Cardiac muscle cell (in vitro differentiated cells and primary cell): ENCODE measurements around the gene ARPP21. TPM values are rescaled to one million over a fixed set of nuclear protein-coding genes. Genes with fewer than 3 reads are reported as not detected.

Source experiments
- DNase-seq, 2 donors: peaks; one replicate each; pipeline versions ENCODE4 v3.0.0 to v3.0.0-alpha.2; 2010 to 2017; ENCODE audit warnings: low read depth in 1 of 2, low spot score in 1 of 2
- H3K27ac ChIP-seq: fragments of 200-600 bp; sonication (generic); 2 replicates; pipeline ENCODE4 v1.5.1; 2016
- H3K27me3 ChIP-seq: fragments of 200-600 bp; sonication (generic); 2 replicates; pipeline ENCODE4 v1.6.0; 2016; ENCODE audit warnings: control low read depth
- H3K36me3 ChIP-seq: fragments of 200-600 bp; sonication (generic); 2 replicates; pipeline ENCODE4 v1.5.1; 2016; ENCODE audit warnings: control low read depth
- H3K4me1 ChIP-seq: fragments of 200-600 bp; sonication (generic); 2 replicates; pipeline ENCODE4 v1.8.1; 2017; ENCODE audit warnings: low read depth, mild to moderate bottlenecking, mixed run types
- H3K4me3 ChIP-seq: fragments of 200-600 bp; sonication (generic); 2 replicates; pipeline ENCODE4 v1.5.1; 2016; ENCODE audit warnings: mild to moderate bottlenecking
- H3K9me3 ChIP-seq: fragments of 200-600 bp; sonication (generic); 2 replicates; pipeline ENCODE4 v1.5.1; 2017; ENCODE audit warnings: low read depth, mild to moderate bottlenecking, control low read depth
- polyA plus RNA-seq: library from polyadenylated mRNA; unstranded; fragments of >200 nt; fragmentation: Nextera tagmentation; extraction: Ambion mirVana; gene quantifications from 2 replicates; pipeline ENCODE4 v1.2.1, GENCODE V29; 2016
- total RNA-seq: library from RNA; depleted of rRNA; stranded (reverse); fragments of >200 nt; gene quantifications from 2 replicates; pipeline ENCODE4 v1.2.3, GENCODE V29; 2016
- TF ChIP-seq, protein P1 (sequence below): IDR thresholded peaks from 2 replicates; pipeline ENCODE4 v1.5.1; 2012; ENCODE audit warnings: low read depth, mild to moderate bottlenecking, low read length

The ARPP21 gene
- total and polyA plus RNA-seq, 2 experiments from 2014 or later = 0.04 TPM; not detected in 1

DNA sequence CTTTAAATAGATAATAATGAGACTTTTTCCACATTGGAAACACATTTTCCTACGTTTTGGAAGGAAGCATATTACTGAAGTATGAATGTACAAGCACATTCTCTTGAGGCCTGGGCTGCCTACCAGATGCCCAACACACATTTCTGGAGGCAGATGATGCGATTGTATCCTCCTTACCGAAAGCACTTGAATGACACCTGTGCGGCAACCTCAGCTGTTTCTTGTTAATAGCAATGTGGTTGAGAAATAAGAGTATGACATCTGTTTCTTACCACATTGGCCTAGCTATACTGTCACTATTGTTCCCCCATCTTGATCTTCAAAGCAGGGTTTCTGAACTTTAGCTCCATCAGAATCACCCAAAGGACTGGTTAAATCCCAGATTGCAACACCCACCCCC, 84.8 kb downstream of the ARPP21 start:
- H3K9me3 ChIP-seq = no peaks in the 10 kb centered on the region
- H3K27me3 ChIP-seq = peaks cover 65% of the 10 kb centered on the region
- TF ChIP-seq, protein P1, sequence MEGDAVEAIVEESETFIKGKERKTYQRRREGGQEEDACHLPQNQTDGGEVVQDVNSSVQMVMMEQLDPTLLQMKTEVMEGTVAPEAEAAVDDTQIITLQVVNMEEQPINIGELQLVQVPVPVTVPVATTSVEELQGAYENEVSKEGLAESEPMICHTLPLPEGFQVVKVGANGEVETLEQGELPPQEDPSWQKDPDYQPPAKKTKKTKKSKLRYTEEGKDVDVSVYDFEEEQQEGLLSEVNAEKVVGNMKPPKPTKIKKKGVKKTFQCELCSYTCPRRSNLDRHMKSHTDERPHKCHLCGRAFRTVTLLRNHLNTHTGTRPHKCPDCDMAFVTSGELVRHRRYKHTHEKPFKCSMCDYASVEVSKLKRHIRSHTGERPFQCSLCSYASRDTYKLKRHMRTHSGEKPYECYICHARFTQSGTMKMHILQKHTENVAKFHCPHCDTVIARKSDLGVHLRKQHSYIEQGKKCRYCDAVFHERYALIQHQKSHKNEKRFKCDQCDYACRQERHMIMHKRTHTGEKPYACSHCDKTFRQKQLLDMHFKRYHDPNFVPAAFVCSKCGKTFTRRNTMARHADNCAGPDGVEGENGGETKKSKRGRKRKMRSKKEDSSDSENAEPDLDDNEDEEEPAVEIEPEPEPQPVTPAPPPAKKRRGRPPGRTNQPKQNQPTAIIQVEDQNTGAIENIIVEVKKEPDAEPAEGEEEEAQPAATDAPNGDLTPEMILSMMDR = no peak
- DNase-seq = no peak
- no peak overlapping the region for H3K27ac ChIP-seq
- H3K4me1 ChIP-seq = no peaks in the 10 kb centered on the region
- H3K36me3 ChIP-seq = no peaks in the 10 kb centered on the region
- H3K4me3 ChIP-seq = no peak overlapping the region

DNA sequence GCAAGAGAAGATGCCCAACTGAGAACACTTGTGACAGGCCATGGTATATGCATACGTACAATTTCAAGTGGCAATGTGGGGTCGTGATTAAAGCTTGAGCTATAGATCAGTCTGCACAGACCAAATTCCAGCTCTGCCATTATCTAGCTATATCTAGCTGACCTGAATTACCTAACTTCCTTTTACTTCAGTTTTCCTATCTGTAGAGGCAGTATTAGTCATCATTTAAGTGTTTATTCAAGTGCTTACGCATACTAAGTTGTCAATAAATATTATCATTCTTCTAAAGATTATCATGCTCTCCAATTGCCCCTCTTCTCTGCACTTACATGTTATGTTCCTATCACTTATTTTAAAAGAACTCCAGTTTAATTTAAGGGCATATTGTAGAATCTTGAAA, 87.9 kb downstream of the ARPP21 start:
- no peaks in the 10 kb centered on the region for H3K9me3 ChIP-seq
- H3K36me3 ChIP-seq = no peaks in the 10 kb centered on the region
- TF ChIP-seq, protein P1 = no peak
- no peak for DNase-seq
- no peaks in the 10 kb centered on the region for H3K4me1 ChIP-seq
- peaks cover 57% of the 10 kb centered on the region for H3K27me3 ChIP-seq
- no peak overlapping the region for H3K27ac ChIP-seq
- no peak overlapping the region for H3K4me3 ChIP-seq

DNA sequence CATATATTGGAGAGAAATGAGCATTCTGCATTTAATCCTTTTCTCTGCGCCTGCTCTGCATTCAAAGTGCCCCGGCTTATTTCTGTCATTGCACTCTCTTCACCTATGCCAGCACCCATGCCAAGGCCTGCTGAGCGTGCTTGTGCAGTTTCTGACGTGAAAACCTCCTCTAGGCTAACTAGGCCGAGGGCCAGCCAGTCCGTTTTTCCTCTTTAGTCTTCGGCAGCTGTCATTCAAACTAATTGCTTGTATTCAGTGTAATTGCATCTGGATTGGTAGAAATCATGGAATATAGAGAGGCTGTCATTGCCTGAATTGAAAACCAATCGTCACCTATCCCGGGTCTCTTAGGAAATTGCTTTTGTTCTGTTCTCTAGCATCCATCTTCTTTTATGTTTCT, 94.0 kb downstream of the ARPP21 start:
- Histone ChIP-seq H3K9me3 (no peaks in the 10 kb centered on the region), H3K4me3 (no peak overlapping the region), H3K36me3 (no peaks in the 10 kb centered on the region), H3K27ac (no peak overlapping the region), H3K27me3 (peaks cover 23% of the 10 kb centered on the region), H3K4me1 (no peaks in the 10 kb centered on the region)
- TF ChIP-seq, protein P1 = no peak
- DNase-seq = no peak

DNA sequence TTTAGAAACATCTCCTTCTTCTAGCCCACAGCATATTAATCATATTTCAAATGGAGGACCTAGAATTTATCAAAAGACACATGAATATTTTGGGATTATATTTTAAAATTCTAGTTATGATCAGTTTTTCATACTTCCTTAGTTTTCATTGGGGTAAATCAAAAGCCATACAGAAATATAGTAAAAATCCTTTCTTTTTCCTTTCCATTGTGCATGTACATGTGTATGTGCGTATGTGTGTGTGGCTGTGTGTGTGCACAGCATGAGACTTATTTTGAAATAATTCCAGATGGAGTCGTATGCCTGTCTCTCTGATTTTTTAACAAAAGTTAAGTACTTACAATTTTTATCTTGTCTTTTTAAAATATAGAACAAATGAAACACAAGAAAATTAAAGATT, 94.5 kb downstream of the ARPP21 start:
- Histone ChIP-seq H3K4me1 (no peaks in the 10 kb centered on the region), H3K27me3 (peaks cover 23% of the 10 kb centered on the region), H3K9me3 (no peaks in the 10 kb centered on the region), H3K4me3 (no peak overlapping the region), H3K27ac (no peak overlapping the region), H3K36me3 (no peaks in the 10 kb centered on the region)
- TF ChIP-seq, protein P1 = no peak
- no peak for DNase-seq

DNA sequence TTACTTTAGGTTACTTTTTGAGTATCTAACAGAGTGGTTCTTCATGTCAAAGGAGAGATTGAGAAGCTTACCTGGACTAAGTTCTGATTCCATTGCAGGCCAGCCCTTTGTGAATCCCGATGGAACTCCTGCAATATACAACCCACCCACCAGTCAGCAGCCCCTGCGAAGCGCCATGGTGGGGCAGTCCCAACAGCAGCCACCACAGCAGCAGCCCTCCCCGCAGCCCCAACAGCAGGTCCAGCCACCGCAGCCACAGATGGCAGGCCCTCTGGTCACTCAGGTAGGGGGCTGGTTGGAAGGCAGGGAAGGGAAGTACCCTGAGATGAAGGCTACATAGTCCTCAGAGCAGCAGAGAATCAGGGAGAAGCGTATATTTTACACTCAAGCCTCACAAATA, 97.8 kb downstream of the ARPP21 start:
- H3K4me3 ChIP-seq = no peak overlapping the region
- H3K4me1 ChIP-seq = no peaks in the 10 kb centered on the region
- TF ChIP-seq, protein P1 = no peak
- no peak for DNase-seq
- H3K27me3 ChIP-seq = peaks cover 5% of the 10 kb centered on the region
- no peaks in the 10 kb centered on the region for H3K9me3 ChIP-seq
- no peaks in the 10 kb centered on the region for H3K36me3 ChIP-seq
- no peak overlapping the region for H3K27ac ChIP-seq

DNA sequence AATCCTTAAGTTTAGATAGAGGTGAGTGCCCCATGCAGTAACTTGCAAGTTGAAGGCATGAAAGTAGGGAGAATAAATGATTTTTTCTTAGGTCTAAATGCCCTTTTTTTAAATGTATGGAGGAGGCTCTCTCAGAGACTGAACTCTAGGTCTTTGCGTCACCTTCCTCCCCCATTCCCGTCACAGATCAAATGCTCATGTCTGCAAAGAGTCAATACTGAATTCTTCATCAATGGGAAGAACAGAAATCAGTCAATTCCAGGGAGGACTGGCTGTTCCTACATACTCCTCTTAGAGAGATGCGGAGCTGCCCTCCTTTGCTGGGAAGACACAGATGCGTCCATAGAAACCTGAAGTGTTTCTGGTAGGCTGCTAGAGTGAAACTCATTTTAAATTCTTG, 98.2 kb downstream of the ARPP21 start:
- Histone ChIP-seq H3K4me1 (no peaks in the 10 kb centered on the region), H3K27me3 (peaks cover 5% of the 10 kb centered on the region), H3K27ac (no peak overlapping the region), H3K9me3 (no peaks in the 10 kb centered on the region), H3K4me3 (no peak overlapping the region), H3K36me3 (no peaks in the 10 kb centered on the region)
- TF ChIP-seq, protein P1 = no peak
- DNase-seq = no peak
